Stimulated activated naive B cell treated with anti-CD40 and anti-IgM and Interleukin-4, amounts not matched to agents 10 μg/mL and 1 μg/mL and 100 μg/mL, for 72 hours (primary cell): Measurements from ENCODE around the gene GPATCH4.
"Not testable (repeated sequence)": the region's sequence is repeated elsewhere in the genome, so short reads cannot be mapped to it uniquely, and the experiment has no call there.

ENCODE experiments used
- ATAC-seq, 2 donors: fragments of 150-1000 bp; cut with Tn5 transposase; replicated peaks; 2 replicates each; pipeline ENCODE4 v1.10.0; 2021; ENCODE audit warnings: moderate library complexity in 1 of 2
- DNase-seq: peaks from one replicate; pipeline ENCODE4 v3.0.0; 2021
- H3K27ac Mint-ChIP-seq: one replicate; pipeline ENCODE4 v1.8.0; 2022; ENCODE audit warnings: mild to moderate bottlenecking, mixed read lengths
- H3K27me3 Mint-ChIP-seq, 2 donors: one replicate each; pipeline ENCODE4 v1.8.0; 2022; ENCODE audit warnings: mixed read lengths in 2 of 2
- H3K36me3 Mint-ChIP-seq, 2 donors: one replicate each; pipeline ENCODE4 v1.8.0; 2022; ENCODE audit warnings: mixed read lengths in 2 of 2, mild to moderate bottlenecking in 1 of 2
- H3K4me1 Mint-ChIP-seq, 2 donors: one replicate each; pipeline ENCODE4 v1.8.0; 2022; ENCODE audit warnings: mixed read lengths in 2 of 2, mild to moderate bottlenecking in 1 of 2
- H3K4me3 Mint-ChIP-seq, 2 donors: one replicate each; pipeline ENCODE4 v1.8.0; 2022; ENCODE audit warnings: mild to moderate bottlenecking in 2 of 2, mixed read lengths in 2 of 2, moderate library complexity in 1 of 2
- H3K9me3 Mint-ChIP-seq, 2 donors: one replicate each; pipeline ENCODE4 v1.8.0; 2022; ENCODE audit warnings: mixed read lengths in 2 of 2, mild to moderate bottlenecking in 1 of 2

GPATCH4 gene

DNA sequence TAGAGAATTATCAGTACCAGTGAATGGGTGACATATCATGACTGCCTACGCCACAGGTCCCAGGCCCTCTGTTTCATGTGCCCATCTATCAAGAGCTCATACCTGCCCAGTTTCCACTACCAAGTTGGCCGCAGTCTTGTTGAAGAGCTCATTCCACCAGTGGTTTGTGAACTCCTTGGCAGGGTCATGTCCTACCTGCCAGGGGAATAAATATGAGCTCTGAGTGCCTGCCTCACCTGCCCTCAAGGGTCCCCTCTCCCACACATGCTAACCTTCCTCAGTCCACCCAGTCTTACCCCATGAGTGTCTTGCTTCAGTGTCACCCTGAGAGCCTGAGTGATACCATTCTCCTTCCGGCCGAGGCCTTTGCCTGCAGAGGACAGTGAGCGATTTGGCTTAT, 3.2 kb downstream of the GPATCH4 start:
- Mint-ChIP-seq H3K36me3 (peaks cover 20 to 45% of the 10 kb centered on the region in 2 donors), H3K27me3 (no peaks in the 10 kb centered on the region), H3K4me3 (no peak overlapping the region), H3K4me1 (peaks cover 29 to 51% of the 10 kb centered on the region in 2 donors), H3K9me3 (no peaks in the 10 kb centered on the region), H3K27ac (no peak overlapping the region)
- no peak for DNase-seq
- no peak for ATAC-seq

- ATAC-seq = no peak
- DNase-seq = no peak
- Mint-ChIP-seq H3K4me3 (no peak overlapping the region), H3K27me3 (no peaks in the 10 kb centered on the region), H3K27ac (peak overlapping the region; percentile 47), H3K9me3 (no peaks in the 10 kb centered on the region), H3K4me1 (peaks cover 29 to 47% of the 10 kb centered on the region in 2 donors), H3K36me3 (peaks cover 24 to 52% of the 10 kb centered on the region in 2 donors)
Measured at GRCh38 chr1:156596426-156596825, 4.9 kb downstream of the GPATCH4 start.

- Mint-ChIP-seq H3K36me3 (peaks cover 23 to 43% of the 10 kb centered on the region in 2 donors), H3K4me3 (no peak overlapping the region), H3K27ac (peak overlapping the region; percentile 78), H3K27me3 (no peaks in the 10 kb centered on the region), H3K9me3 (no peaks in the 10 kb centered on the region), H3K4me1 (peaks cover 31 to 52% of the 10 kb centered on the region in 2 donors)
- ATAC-seq (no peak), DNase-seq (no peak)
Measured at GRCh38 chr1:156595016-156595415, 6.3 kb downstream of the GPATCH4 start.

DNA sequence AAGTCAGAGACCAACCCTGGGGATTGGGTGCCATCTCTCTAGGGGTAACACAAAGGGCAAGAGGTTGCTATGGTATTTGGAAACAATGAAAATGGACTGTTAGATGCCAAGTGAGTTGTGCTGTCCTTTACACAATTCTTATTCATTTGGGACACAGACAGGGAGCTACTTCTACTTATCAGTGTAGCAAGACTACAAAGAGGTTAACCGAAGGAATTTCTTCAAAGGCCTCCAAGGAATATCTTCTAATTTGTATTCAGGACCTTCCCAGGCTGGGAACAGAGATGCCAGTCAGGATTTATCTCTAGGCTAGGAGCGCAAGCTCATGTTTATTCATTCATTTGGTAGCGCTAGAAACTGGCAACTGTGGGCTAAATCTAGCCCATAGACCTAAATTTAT, 7.1 kb downstream of the GPATCH4 start:
- H3K9me3 Mint-ChIP-seq = no peaks in the 10 kb centered on the region
- peaks cover 23 to 43% of the 10 kb centered on the region in 2 donors for H3K36me3 Mint-ChIP-seq
- H3K27ac Mint-ChIP-seq = no peak overlapping the region
- no peaks in the 10 kb centered on the region for H3K27me3 Mint-ChIP-seq
- H3K4me3 Mint-ChIP-seq = no peak overlapping the region
- DNase-seq = no peak
- peaks cover 31 to 52% of the 10 kb centered on the region in 2 donors for H3K4me1 Mint-ChIP-seq
- ATAC-seq = no peak

DNA sequence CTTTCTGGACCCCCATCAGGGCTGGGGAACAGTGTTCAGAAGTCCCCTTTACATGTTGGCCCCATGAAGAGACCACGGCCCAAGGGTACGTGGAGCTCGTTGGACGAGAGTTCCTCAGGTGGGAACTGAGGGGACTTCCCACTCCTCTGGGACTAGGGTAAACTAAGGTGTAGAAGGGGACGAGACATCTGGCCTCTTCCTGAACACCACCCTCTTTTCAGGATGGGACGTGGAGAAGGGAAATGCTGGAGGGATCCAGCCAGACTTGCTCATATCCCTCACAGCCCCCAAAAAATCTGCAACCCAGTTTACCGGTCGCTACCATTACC, 7.7 kb downstream of the GPATCH4 start:
- peaks cover 29 to 49% of the 10 kb centered on the region in 2 donors for H3K4me1 Mint-ChIP-seq
- H3K36me3 Mint-ChIP-seq = peaks cover 20 to 40% of the 10 kb centered on the region in 2 donors
- ATAC-seq = no peak
- no peaks in the 10 kb centered on the region for H3K9me3 Mint-ChIP-seq
- no peak for DNase-seq
- H3K27ac Mint-ChIP-seq = no peak overlapping the region
- H3K27me3 Mint-ChIP-seq = no peaks in the 10 kb centered on the region
- H3K4me3 Mint-ChIP-seq = no peak overlapping the region

GRCh38 chr1:156592910-156593660, 8.2 kb downstream of the GPATCH4 start:
- Mint-ChIP-seq H3K27ac (peak overlapping the region; percentile 92), H3K4me1 (peaks cover 23 to 43% of the 10 kb centered on the region in 2 donors), H3K9me3 (no peaks in the 10 kb centered on the region), H3K4me3 (peak overlapping the region; percentile 84 to 91), H3K27me3 (no peaks in the 10 kb centered on the region), H3K36me3 (peaks cover 14 to 35% of the 10 kb centered on the region in 2 donors)
- DNase-seq (no peak), ATAC-seq (no peak)

- H3K4me1 Mint-ChIP-seq = peaks cover 23 to 43% of the 10 kb centered on the region in 2 donors
- peaks cover 12 to 30% of the 10 kb centered on the region in 2 donors for H3K36me3 Mint-ChIP-seq
Measured at GRCh38 chr1:156592158-156592909, 8.9 kb downstream of the GPATCH4 start.

DNA sequence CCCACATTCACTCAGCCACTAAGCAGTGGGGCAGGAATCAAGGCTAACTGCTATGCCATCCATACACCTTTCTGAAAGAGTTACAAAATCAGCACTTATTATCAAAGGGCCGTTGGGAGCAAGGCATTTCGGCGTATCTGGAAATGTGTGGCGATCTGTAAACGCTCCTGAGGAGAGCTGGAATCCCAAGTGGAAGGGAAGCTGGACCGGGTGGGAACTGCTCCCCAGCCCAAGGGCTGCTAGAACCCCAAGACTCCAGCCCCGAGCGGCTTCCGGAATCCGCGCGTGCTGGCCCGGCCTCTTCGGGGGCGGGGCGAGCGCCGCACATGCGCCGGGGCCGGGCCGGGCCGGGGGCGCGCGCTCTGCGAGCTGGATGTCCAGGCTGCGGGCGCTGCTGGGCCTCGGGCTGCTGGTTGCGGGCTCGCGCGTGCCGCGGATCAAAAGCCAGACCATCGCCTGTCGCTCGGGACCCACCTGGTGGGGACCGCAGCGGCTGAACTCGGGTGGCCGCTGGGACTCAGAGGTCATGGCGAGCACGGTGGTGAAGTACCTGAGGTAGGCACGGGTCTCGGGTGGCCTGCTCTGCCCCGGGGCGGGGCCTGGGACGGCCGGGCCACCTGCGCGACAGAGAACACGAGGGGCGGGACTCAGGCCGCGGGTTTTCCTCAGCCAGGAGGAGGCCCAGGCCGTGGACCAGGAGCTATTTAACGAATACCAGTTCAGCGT, 9.7 kb downstream of the GPATCH4 start, which contains the start of gene NAXE:
Gene NAXE (plus strand): TSS at position 345 of the 726 bp plus-strand sequence. CDS start 29 bp downstream, at position 374.
- peak; percentile 89 to 92 for ATAC-seq
- peak; percentile 55 for DNase-seq
- peak within 1 kb of the TSS; percentile 92 for H3K27ac Mint-ChIP-seq
- peaks cover 17 to 37% of the 10 kb centered on the region in 2 donors for H3K4me1 Mint-ChIP-seq
- H3K36me3 Mint-ChIP-seq = peaks cover 8 to 23% of the 10 kb centered on the region in 2 donors
- H3K27me3 Mint-ChIP-seq = no peaks in the 10 kb centered on the region
- H3K4me3 Mint-ChIP-seq = peak within 1 kb of the TSS; percentile 84 to 91
- no peaks in the 10 kb centered on the region for H3K9me3 Mint-ChIP-seq

More at GRCh38 chr1:156592158-156592909, 8.9 kb downstream of the GPATCH4 start:
- H3K27ac Mint-ChIP-seq = peak overlapping the region; percentile 92
- ATAC-seq (no peak), DNase-seq (no peak)
- no peaks in the 10 kb centered on the region for H3K9me3 Mint-ChIP-seq
- H3K4me3 Mint-ChIP-seq = peak overlapping the region; percentile 84 to 91
- H3K27me3 Mint-ChIP-seq = no peaks in the 10 kb centered on the region

- Mint-ChIP-seq H3K27me3 (no peaks in the 10 kb centered on the region), H3K4me3 (peak overlapping the region; percentile 84 to 91), H3K27ac (peak overlapping the region; percentile 91), H3K4me1 (peaks cover 17 to 36% of the 10 kb centered on the region in 2 donors), H3K36me3 (peaks cover 12 to 20% of the 10 kb centered on the region in 2 donors), H3K9me3 (no peaks in the 10 kb centered on the region)
- peak; percentile 30 to 41 for ATAC-seq
- DNase-seq = no peak
Measured at GRCh38 chr1:156591181-156591431, 10.2 kb downstream of the GPATCH4 start.

- DNase-seq (no peak), ATAC-seq (no peak)
- Mint-ChIP-seq H3K27me3 (no peaks in the 10 kb centered on the region), H3K4me1 (peaks cover 16 to 36% of the 10 kb centered on the region in 2 donors), H3K27ac (peak overlapping the region; percentile 91), H3K4me3 (peak overlapping the region; percentile 84 to 91), H3K36me3 (peaks cover 17 to 19% of the 10 kb centered on the region in 2 donors), H3K9me3 (no peaks in the 10 kb centered on the region)
Measured at GRCh38 chr1:156590326-156591180, 10.7 kb downstream of the GPATCH4 start.

DNA sequence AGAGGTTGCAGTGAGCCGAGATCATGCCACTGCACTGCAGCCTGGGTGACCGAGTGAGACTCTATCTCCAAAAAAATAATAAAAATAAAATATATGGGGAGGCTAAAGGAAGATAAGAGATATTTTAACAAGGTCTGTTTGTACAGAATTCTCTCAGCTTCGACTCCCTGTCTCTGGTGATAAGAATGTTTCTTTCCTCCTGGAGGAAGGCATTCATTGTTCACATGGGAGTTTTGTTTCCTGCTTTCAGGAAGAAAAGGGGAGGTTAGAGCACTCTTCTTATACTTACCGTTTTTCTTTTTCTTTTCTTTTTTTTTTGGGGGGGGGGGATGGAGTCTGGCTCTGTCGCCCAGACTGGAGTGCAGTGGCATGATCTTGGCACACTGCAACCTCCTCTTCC, 11.7 kb downstream of the GPATCH4 start:
- no peaks in the 10 kb centered on the region for H3K9me3 Mint-ChIP-seq
- peaks cover 11 to 34% of the 10 kb centered on the region in 2 donors for H3K4me1 Mint-ChIP-seq
- ATAC-seq (no peak), DNase-seq (no peak)
- H3K4me3 Mint-ChIP-seq = no peak overlapping the region
- H3K36me3 Mint-ChIP-seq = peaks cover 15 to 24% of the 10 kb centered on the region in 2 donors
- no peak overlapping the region for H3K27ac Mint-ChIP-seq
- no peaks in the 10 kb centered on the region for H3K27me3 Mint-ChIP-seq

DNA sequence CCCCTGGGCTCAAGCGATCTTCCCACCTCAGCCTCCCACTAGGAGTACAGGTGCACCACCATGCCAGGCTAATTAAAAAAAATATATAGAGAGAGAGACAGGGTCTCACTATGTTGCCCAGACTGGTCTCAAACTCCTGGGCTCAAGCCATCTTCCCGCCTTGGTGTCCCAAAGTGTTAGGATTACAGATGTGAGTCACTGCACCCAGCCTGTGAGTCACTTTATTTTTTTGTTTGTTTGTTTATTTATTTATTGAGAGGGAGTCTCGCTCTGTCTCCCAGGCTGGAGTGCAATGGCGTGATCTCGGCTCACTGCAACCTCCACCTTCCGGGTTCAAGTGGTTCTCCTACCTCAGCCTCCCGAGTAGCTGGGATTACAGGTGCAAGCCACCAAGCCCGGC, 13.4 kb downstream of the GPATCH4 start:
- peaks cover 21 to 38% of the 10 kb centered on the region in 2 donors for H3K4me1 Mint-ChIP-seq
- H3K27me3 Mint-ChIP-seq, H3K27ac Mint-ChIP-seq, ATAC-seq, DNase-seq, H3K9me3 Mint-ChIP-seq, H3K4me3 Mint-ChIP-seq: not testable (repeated sequence)
- peaks cover 11 to 24% of the 10 kb centered on the region in 2 donors for H3K36me3 Mint-ChIP-seq

DNA sequence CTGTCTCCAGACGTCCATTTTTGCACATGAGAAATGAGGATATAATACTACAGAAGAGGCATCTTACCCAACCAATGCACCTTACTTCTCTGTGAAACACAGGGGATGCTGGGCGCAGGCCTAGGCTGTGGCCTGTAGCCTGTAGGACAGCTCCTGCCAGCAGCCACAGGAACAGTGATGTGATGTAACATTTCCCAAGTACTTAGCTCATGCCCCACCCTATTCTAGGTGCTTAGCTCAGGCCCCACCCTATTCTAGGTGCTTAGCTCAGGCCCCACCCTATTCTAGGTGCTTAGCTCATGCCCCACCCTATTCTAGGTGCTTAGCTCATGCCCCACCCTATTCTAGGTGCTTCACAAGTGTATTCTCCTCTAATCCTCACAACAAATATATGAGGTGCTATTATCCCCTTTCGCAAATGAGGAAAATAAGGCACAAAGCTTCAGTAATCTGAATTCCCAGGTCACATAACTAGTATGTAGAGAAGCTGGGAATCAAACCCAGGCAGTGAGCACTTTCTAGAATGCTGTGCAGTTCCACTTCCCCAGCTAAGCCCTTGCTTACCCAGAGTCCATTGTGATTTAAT, 14.3 kb downstream of the GPATCH4 start:
- Mint-ChIP-seq H3K36me3 (peaks cover 10 to 21% of the 10 kb centered on the region in 2 donors), H3K9me3 (no peaks in the 10 kb centered on the region), H3K4me1 (peaks cover 25 to 40% of the 10 kb centered on the region in 2 donors), H3K4me3 (no peak overlapping the region), H3K27ac (no peak overlapping the region), H3K27me3 (no peaks in the 10 kb centered on the region)
- ATAC-seq (no peak), DNase-seq (no peak)
